Esophagus squamous epithelium (tissue), 4 donors: ENCODE measurements around the gene LONRF2.

Experiments
- POLR2A ChIP-seq, 4 donors: fragments of 450-650 bp; IDR thresholded peaks; one replicate each; pipeline ENCODE4 v1.6.1; 2017; ENCODE audit warnings: antibody characterized with exemption in 4 of 4, mild to moderate bottlenecking in 4 of 4, moderate library complexity in 3 of 4
- TF ChIP-seq, protein P1 (sequence below), 6 experiments: fragments of 450-650 bp in 4 of 6; fragments of 200-600 bp in 2 of 6; sonication (generic) in 2 of 6; IDR thresholded peaks; one replicate each; pipeline ENCODE4 v1.5.1; 2016 to 2019; ENCODE audit warnings: antibody characterized with exemption in 6 of 6, mild to moderate bottlenecking in 4 of 6, moderate library complexity in 4 of 6

DNA sequence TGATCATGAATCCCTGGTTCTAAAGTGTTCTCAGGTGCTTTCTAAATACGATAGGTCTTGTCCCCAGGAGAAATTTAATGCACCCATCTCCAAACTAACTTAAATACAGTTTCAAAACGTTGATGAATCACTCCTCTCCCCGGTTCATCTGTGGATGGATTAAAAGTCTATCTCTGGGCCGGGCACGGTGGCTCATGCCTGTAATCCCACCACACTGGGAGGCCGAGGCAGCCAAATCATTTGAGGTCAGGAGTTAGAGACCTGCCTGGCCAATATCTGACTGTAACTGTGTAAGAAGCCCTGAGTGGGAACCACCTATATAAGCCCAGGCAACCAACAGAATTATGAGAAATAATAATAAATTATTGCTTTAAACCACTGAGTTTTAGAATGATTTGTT is 78.7 kb downstream of the LONRF2 start:
- no peak for TF ChIP-seq POLR2A (IDR thresholded peaks at IDR 0.05)
- TF ChIP-seq, protein P1, sequence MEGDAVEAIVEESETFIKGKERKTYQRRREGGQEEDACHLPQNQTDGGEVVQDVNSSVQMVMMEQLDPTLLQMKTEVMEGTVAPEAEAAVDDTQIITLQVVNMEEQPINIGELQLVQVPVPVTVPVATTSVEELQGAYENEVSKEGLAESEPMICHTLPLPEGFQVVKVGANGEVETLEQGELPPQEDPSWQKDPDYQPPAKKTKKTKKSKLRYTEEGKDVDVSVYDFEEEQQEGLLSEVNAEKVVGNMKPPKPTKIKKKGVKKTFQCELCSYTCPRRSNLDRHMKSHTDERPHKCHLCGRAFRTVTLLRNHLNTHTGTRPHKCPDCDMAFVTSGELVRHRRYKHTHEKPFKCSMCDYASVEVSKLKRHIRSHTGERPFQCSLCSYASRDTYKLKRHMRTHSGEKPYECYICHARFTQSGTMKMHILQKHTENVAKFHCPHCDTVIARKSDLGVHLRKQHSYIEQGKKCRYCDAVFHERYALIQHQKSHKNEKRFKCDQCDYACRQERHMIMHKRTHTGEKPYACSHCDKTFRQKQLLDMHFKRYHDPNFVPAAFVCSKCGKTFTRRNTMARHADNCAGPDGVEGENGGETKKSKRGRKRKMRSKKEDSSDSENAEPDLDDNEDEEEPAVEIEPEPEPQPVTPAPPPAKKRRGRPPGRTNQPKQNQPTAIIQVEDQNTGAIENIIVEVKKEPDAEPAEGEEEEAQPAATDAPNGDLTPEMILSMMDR (IDR thresholded peaks at IDR 0.05): no peak
